VCaP (cell line): Measurements from ENCODE around the gene NAB2.

Experiments
- H3K27ac ChIP-seq: fragments of 450-650 bp; 2 replicates; pipeline ENCODE4 v1.5.1; 2017
- CTCF ChIP-seq: fragments of 450-650 bp; conservative IDR thresholded peaks from 2 replicates; pipeline ENCODE4 v1.5.1; 2017; ENCODE audit warnings: mild to moderate bottlenecking, moderate library complexity

Gene NAB2

GRCh38 chr12:57106021-57106708 lies 17.3 kb downstream of the NAB2 start:
- TF ChIP-seq CTCF = no peak
- H3K27ac ChIP-seq = no peak overlapping the region

DNA sequence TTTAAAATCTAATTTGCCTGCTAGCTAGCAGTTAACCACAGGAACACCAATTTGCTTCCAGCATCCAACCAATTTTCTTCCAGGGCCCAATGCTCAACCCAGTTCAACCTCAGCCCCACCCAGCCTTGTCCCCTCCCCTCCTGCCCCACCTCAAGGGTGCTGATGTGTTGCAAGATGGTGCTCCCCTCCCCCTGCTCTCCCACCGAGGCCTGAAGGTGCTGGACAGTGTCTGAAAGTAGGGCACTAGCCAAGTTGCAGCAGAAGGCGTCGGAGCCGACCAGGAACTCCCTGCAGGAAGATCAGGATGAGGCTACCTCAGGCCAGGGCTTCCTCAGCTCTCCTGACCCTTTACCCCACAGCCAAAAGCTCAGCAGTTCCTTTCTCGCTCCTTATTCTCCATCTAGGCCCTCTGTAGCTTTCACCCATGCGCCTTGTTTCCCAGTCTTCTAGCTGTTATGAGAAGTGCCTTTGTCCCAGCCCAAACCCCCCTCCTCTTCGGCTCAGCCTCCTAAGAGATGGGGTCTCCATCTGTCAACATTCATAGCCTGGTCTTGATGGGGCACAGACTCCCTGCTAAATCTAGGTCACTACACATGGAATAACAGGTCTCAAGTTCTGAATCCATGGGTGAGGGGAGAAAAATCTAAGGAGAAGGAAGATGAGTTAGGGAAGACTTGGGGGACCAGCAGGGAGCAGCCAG lies 18.7 kb downstream of the NAB2 start:
- TF ChIP-seq CTCF = no peak
- H3K27ac ChIP-seq = no peak overlapping the region

- TF ChIP-seq CTCF = no peak
- H3K27ac ChIP-seq = peak overlapping the region; percentile 99
Measured at GRCh38 chr12:57109207-57110103, 20.5 kb downstream of the NAB2 start.

DNA sequence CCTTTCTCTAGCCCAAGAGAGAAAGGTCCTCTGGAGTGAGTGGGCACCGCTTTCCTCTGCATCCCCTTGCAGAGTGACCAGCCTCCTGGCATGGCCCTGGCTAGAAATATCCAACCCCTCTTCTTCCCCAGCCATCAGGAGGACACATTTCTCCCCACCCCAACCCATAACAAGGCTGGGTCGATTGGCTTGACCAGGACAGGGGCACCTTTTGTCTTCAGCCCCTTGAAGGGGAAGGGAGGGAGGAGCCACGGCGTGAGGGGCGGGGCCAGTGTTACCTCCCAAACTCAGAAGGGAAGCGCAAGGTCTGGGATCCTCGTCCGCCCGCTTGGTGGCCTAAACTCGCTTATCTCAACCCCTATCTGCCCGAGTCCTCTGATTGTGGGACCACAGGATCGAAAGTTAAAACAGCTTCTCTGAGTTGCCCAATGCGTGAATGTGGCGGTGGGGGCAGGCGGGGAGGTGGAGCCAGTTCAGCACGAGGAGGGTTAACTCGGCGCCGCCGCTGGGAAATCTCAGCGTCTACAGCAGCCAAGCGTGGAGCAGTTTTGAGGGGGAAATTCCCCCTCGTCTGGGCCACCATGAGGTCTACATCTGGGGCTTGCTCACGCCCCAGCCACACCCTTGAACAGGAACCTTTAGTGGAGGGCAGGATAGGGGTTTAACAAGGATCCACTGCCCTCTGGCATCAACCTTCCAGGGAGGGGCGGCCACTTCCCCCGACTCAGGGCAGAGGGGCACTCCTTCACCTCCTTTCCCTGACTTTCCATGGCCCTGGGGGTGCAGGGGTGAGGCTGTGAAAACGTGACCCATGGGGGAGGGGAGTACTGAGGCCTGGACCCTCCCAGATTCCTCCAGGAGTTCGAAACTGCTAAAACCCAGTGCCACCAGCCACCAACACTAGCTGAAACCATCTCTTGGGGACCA lies 21.5 kb downstream of the NAB2 start:
- TF ChIP-seq CTCF = peak; percentile 17; the same call in 1 of the 2 replicates
- H3K27ac ChIP-seq = peak overlapping the region; percentile 99

DNA sequence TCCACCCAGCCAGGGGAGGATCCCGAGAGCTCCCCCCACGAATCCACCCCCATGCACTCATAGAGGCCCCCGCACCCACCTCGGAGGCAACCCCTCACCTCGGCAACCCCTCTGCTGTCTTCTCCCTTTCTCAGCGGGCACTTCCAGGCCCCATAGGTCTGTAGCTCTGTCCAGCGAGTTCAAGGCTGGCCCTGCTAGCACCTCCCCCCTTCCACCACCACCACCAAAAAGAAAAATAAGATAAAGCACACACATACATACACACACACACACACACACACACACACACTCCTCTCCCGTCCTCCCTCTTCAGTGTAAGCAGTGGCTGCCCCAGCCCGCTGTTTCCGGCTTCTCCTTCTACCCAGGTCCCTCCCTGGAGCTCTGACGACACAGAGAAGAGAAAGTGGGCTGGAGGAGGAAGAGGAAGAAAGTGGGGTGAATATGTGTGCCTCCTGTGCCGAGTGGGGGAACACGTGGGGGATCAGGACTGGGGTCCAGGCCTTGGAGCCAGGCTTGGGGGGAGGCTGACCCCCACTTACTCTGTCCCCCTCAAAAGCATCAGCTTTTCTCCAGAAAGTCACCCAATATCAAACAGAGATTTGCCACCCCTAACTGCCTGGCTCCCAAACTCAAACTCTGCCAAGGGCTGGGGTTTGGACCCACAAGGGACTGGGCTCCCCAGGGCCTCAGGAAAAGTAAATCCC lies 22.3 kb downstream of the NAB2 start, which contains the start of gene STAT6:
STAT6 (minus strand) TSS at position 332 of the 704 bp plus-strand sequence. CDS start 3,084 bp downstream, outside the sequence.
- H3K27ac ChIP-seq = peak within 1 kb of the TSS; percentile 99
- no peak for TF ChIP-seq CTCF

DNA sequence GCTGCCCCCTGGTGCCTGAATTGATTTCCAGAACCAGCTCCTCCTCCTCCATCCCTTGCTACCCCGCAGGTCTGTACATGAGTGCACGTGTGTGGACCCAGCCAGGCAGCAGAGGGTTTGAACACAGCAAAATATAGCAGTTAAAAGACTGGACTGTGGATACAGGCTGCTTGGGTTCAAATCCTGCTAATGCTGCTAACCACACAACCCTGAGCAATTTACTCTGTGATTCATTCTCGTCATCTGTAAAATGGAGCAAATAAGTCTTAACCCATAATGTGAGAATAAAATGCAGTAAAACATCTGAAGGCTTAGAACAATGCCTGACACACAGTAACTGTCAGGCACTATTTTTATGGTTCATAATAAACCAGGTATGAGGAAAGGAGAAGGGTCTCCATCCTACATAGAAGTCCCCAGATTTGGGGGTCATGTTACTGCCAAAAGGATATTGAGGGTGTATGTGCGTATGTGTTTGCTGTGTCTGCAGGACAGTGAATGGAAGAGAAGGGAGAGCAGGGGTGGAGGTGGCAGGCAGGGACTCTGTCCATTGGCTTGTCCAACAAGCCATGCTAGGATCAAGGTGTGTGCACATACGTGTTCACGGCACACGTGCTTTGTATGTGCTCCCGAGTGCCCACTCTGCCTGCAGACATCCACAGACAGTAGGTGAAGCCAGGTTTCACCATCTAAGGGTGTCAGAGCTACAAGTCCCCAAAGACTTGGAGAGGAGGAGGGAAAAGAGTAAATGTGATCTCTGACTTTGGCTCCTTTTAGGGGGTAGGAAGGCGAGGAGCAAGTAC lies 23.8 kb downstream of the NAB2 start:
- peak; percentile 90 for TF ChIP-seq CTCF
- peak overlapping the region; percentile 99 for H3K27ac ChIP-seq
